ENCODE measurements around the gene STK38. TPM values are rescaled to one million over a fixed set of nuclear protein-coding genes. Genes with fewer than 3 reads are reported as not detected.

The STK38 gene
- total RNA-seq, 2 experiments from 2014 or later, result 29.4 to 42.5 TPM

GRCh38 chr6:36493859-36494258 lies 53.4 kb downstream of the STK38 start:
- Histone ChIP-seq H3K79me2 (ENCODE audit: insufficient read depth, low read depth, low read length) (no peaks in the 10 kb centered on the region), H2AFZ (ENCODE audit: low read length) (no peak overlapping the region), H3K4me3 (ENCODE audit: low read depth, low read length, poor library complexity, severe bottlenecking) (no peak overlapping the region), H3K36me3 (ENCODE audit: insufficient read depth, low read length) (peaks cover 84% of the 10 kb centered on the region), H3K9me2 (ENCODE audit: insufficient read depth, low read length) (no peaks in the 10 kb centered on the region), H4K20me1 (ENCODE audit: insufficient read depth, low read length) (no peaks in the 10 kb centered on the region), H3K27ac (ENCODE audit: low read depth, low read length, poor library complexity, severe bottlenecking) (no peak overlapping the region), H3K4me2 (ENCODE audit: low read length) (no peak overlapping the region), H3K9me3 (ENCODE audit: low read length) (no peaks in the 10 kb centered on the region), H3K4me1 (ENCODE audit: insufficient read depth, low read length, poor library complexity, severe bottlenecking) (no peaks in the 10 kb centered on the region)
- intact Hi-C loops (cut with micrococcal nuclease; ENCODE audit: unreplicated experiment), result no loop called here
- CTCF ChIA-PET (ENCODE audit: unreplicated experiment), result no interaction called here
- TF ChIP-seq EZH2phosphoT487 (IDR thresholded peaks at IDR 0.05; ENCODE audit: borderline replicate concordance, low read depth, low read length) (no peak), CTCF (conservative IDR thresholded peaks at IDR 0.05; ENCODE audit: low read length) (no peak)
- POLR2A ChIA-PET, result no interaction called here
- no peak for DNase-seq (ENCODE audit: low spot score)
- BruUV-seq (replicated peaks), result no TSS peak

- no peaks in the 10 kb centered on the region for H4K20me1 ChIP-seq (ENCODE audit: insufficient read depth, low read length)
- no peak overlapping the region for H2AFZ ChIP-seq (ENCODE audit: low read length)
- ChIA-PET POLR2A (interaction anchor here (0.6 to 0.7 kb wide), 2 partner anchors 9 to 14 kb away, joined by 3 to 4 read pairs; no protein-coding TSS in a partner anchor), CTCF (ENCODE audit: unreplicated experiment) (no interaction called here)
- no peak overlapping the region for H3K4me3 ChIP-seq (ENCODE audit: low read depth, low read length, poor library complexity, severe bottlenecking)
- H3K27ac ChIP-seq (ENCODE audit: low read depth, low read length, poor library complexity, severe bottlenecking), result no peak overlapping the region
- intact Hi-C loops (cut with micrococcal nuclease; ENCODE audit: unreplicated experiment), result no loop called here
- H3K9me2 ChIP-seq (ENCODE audit: insufficient read depth, low read length), result no peaks in the 10 kb centered on the region
- H3K4me2 ChIP-seq (ENCODE audit: low read length), result no peak overlapping the region
- BruUV-seq (replicated peaks), result no TSS peak
- peaks cover 85% of the 10 kb centered on the region for H3K36me3 ChIP-seq (ENCODE audit: insufficient read depth, low read length)
- H3K9me3 ChIP-seq (ENCODE audit: low read length), result no peaks in the 10 kb centered on the region
- TF ChIP-seq EZH2phosphoT487 (IDR thresholded peaks at IDR 0.05; ENCODE audit: borderline replicate concordance, low read depth, low read length) (no peak), CTCF (conservative IDR thresholded peaks at IDR 0.05; ENCODE audit: low read length) (no peak)
- no peaks in the 10 kb centered on the region for H3K4me1 ChIP-seq (ENCODE audit: insufficient read depth, low read length, poor library complexity, severe bottlenecking)
- DNase-seq (ENCODE audit: low spot score), result no peak
- H3K79me2 ChIP-seq (ENCODE audit: insufficient read depth, low read depth, low read length), result no peaks in the 10 kb centered on the region
These were observed 54.0 kb downstream of the STK38 start for GRCh38 chr6:36493319-36493718.

- BruUV-seq (replicated peaks), result no TSS peak
- no peaks in the 10 kb centered on the region for H4K20me1 ChIP-seq (ENCODE audit: insufficient read depth, low read length)
- no peak for DNase-seq (ENCODE audit: low spot score)
- intact Hi-C loops (cut with micrococcal nuclease; ENCODE audit: unreplicated experiment), result no loop called here
- no peaks in the 10 kb centered on the region for H3K9me3 ChIP-seq (ENCODE audit: low read length)
- no peak overlapping the region for H3K27ac ChIP-seq (ENCODE audit: low read depth, low read length, poor library complexity, severe bottlenecking)
- CTCF ChIA-PET (ENCODE audit: unreplicated experiment), result no interaction called here
- TF ChIP-seq CTCF (conservative IDR thresholded peaks at IDR 0.05; ENCODE audit: low read length) (no peak), EZH2phosphoT487 (IDR thresholded peaks at IDR 0.05; ENCODE audit: borderline replicate concordance, low read depth, low read length) (no peak)
- no peaks in the 10 kb centered on the region for H3K79me2 ChIP-seq (ENCODE audit: insufficient read depth, low read depth, low read length)
- H3K4me2 ChIP-seq (ENCODE audit: low read length), result no peak overlapping the region
- POLR2A ChIA-PET, result interaction anchor here (0.6 to 0.7 kb wide), 2 partner anchors 13 to 827 kb away, joined by 4 read pairs; no protein-coding TSS in a partner anchor
- H3K4me1 ChIP-seq (ENCODE audit: insufficient read depth, low read length, poor library complexity, severe bottlenecking), result no peaks in the 10 kb centered on the region
- peaks cover 86% of the 10 kb centered on the region for H3K36me3 ChIP-seq (ENCODE audit: insufficient read depth, low read length)
- H2AFZ ChIP-seq (ENCODE audit: low read length), result no peak overlapping the region
- no peaks in the 10 kb centered on the region for H3K9me2 ChIP-seq (ENCODE audit: insufficient read depth, low read length)
- no peak overlapping the region for H3K4me3 ChIP-seq (ENCODE audit: low read depth, low read length, poor library complexity, severe bottlenecking)
These were observed 54.7 kb downstream of the STK38 start for GRCh38 chr6:36492621-36493020.
